IMR-90 (cell line): ENCODE data around the gene PTPRC. TPM values are rescaled to one million over a fixed set of nuclear protein-coding genes. Genes with fewer than 3 reads are reported as not detected.

ENCODE experiments used
- ATAC-seq: fragments of 200-7000 bp; cut with Tn5 transposase; 2 replicates; pipeline ENCODE4 v1.9.1; 2020; ENCODE audit warnings: low read depth, mild to moderate bottlenecking, moderate library complexity
- BruUV-seq: library from RNA; stranded (reverse); fragments of 400-500 nt; replicated peaks from 2 replicates; lab custom pipeline; 2021; lab: Mats Ljungman, UMichigan
- CTCF ChIA-PET: fragments of 300-600 bp; formaldehyde crosslinking; extraction: SDS; loops from one replicate; lab custom pipeline; 2021; ENCODE audit warnings: antibody characterized with exemption; lab: Yijun Ruan, JAX
- POLR2A ChIA-PET: fragments of 300-600 bp; sonication (Branson Sonifier 250); formaldehyde crosslinking; loops from one replicate; lab custom pipeline; 2022; ENCODE audit warnings: antibody characterized with exemption; ENCODE audit not compliant: unreplicated experiment; lab: Charles Lee
- DNase-seq: peaks from one replicate; pipeline ENCODE4 v3.0.0; 2013
- H2AFZ ChIP-seq: replicated peaks from 2 replicates; pipeline ENCODE3; 2013; ENCODE audit warnings: low read length, mild to moderate bottlenecking; ENCODE audit not compliant: poor library complexity
- H2AK5ac ChIP-seq: 2 replicates; pipeline ENCODE4 v1.6.1; 2013; ENCODE audit warnings: low read depth, low read length, inconsistent platforms
- H2AK9ac ChIP-seq: replicated peaks from 2 replicates; pipeline ENCODE3; 2013; ENCODE audit warnings: mild to moderate bottlenecking, low read depth, low read length, moderate library complexity; ENCODE audit not compliant: poor library complexity
- H2BK120ac ChIP-seq: 2 replicates; pipeline ENCODE4 v1.6.1; 2013; ENCODE audit warnings: low read depth, low read length, inconsistent platforms
- H2BK15ac ChIP-seq: 3 replicates; pipeline ENCODE4 v1.6.1; 2013; ENCODE audit warnings: low read depth, low read length, inconsistent platforms
- H2BK20ac ChIP-seq: 2 replicates; pipeline ENCODE4 v1.6.1; 2013; ENCODE audit warnings: low read depth, mild to moderate bottlenecking, inconsistent platforms, low read length, moderate library complexity
- H2BK5ac ChIP-seq: 2 replicates; pipeline ENCODE4 v1.6.1; 2013; ENCODE audit warnings: mild to moderate bottlenecking, low read depth, low read length, inconsistent platforms; ENCODE audit not compliant: poor library complexity, severe bottlenecking
- H3K14ac ChIP-seq: replicated peaks from 2 replicates; pipeline ENCODE4 v1.6.1; 2013; ENCODE audit warnings: low read depth, low read length, inconsistent platforms
- H3K18ac ChIP-seq: 2 replicates; pipeline ENCODE4 v1.6.1; 2013; ENCODE audit warnings: low read depth, low read length, control low read depth
- H3K23ac ChIP-seq: 2 replicates; pipeline ENCODE4 v1.6.1; 2013; ENCODE audit warnings: low read depth, low read length, inconsistent platforms
- H3K27ac ChIP-seq: 2 replicates; pipeline ENCODE4 v1.5.1; 2013; ENCODE audit warnings: mild to moderate bottlenecking, control low read depth, low read length; ENCODE audit not compliant: insufficient read depth
- H3K27me3 ChIP-seq: 2 replicates; pipeline ENCODE4 v1.6.1; 2013; ENCODE audit warnings: low read length; ENCODE audit not compliant: control insufficient read depth, insufficient read depth
- H3K36me3 ChIP-seq: 2 replicates; pipeline ENCODE4 v1.6.1; 2013; ENCODE audit warnings: low read length, mixed read lengths; ENCODE audit not compliant: control insufficient read depth, insufficient read depth
- H3K4ac ChIP-seq: 2 replicates; pipeline ENCODE4 v1.6.1; 2013; ENCODE audit warnings: low read depth, low read length, inconsistent platforms
- H3K4me1 ChIP-seq: 2 replicates; pipeline ENCODE4 v1.6.1; 2013; ENCODE audit warnings: low read length, mixed read lengths; ENCODE audit not compliant: control insufficient read depth, insufficient read depth
- H3K4me2 ChIP-seq: 2 replicates; pipeline ENCODE4 v1.6.1; 2013; ENCODE audit warnings: low read depth, mild to moderate bottlenecking, control low read depth, low read length, moderate library complexity
- H3K4me3 ChIP-seq: 2 replicates; pipeline ENCODE4 v1.5.1; 2013; ENCODE audit warnings: low read depth, mild to moderate bottlenecking, control low read depth, low read length, moderate library complexity; ENCODE audit not compliant: insufficient read depth
- H3K56ac ChIP-seq: 2 replicates; pipeline ENCODE4 v1.6.1; 2013; ENCODE audit warnings: low read length, inconsistent platforms; ENCODE audit not compliant: insufficient read depth; ENCODE audit errors: extremely low read depth
- H3K79me1 ChIP-seq, 2 experiments: 2 replicates each; pipeline ENCODE4 v1.6.1; 2013; ENCODE audit warnings: low read length in 2 of 2, inconsistent platforms in 1 of 2, low read depth in 1 of 2
- H3K9ac ChIP-seq: 2 replicates; pipeline ENCODE4 v1.6.1; 2013; ENCODE audit warnings: low read depth, low read length, control low read depth
- H3K9me1 ChIP-seq: 2 replicates; pipeline ENCODE4 v1.6.1; 2013; ENCODE audit warnings: low read length, inconsistent platforms; ENCODE audit not compliant: insufficient read depth
- H3K9me3 ChIP-seq: 2 replicates; pipeline ENCODE4 v1.6.1; 2013; ENCODE audit warnings: low read length; ENCODE audit not compliant: control insufficient read depth, insufficient read depth
- H4K20me1 ChIP-seq: 2 replicates; pipeline ENCODE4 v1.6.1; 2013; ENCODE audit warnings: low read length, inconsistent platforms; ENCODE audit not compliant: insufficient read depth
- H4K5ac ChIP-seq: 2 replicates; pipeline ENCODE4 v1.6.1; 2013; ENCODE audit warnings: mild to moderate bottlenecking, low read depth, low read length, control low read depth
- H4K8ac ChIP-seq, 2 experiments: 2 replicates each; pipeline ENCODE4 v1.6.1; 2013; ENCODE audit warnings: low read depth in 2 of 2, low read length in 2 of 2, control low read depth in 1 of 2, inconsistent platforms in 1 of 2
- H4K91ac ChIP-seq: 2 replicates; pipeline ENCODE4 v1.6.1; 2013; ENCODE audit warnings: low read depth, low read length, inconsistent platforms; ENCODE audit not compliant: insufficient read depth
- RFX5 ChIP-seq: IDR thresholded peaks from 2 replicates; pipeline ENCODE4 v1.8.0; 2012; ENCODE audit warnings: low read depth, mild to moderate bottlenecking, low read length, moderate library complexity
- WGBS, 2 experiments: methylation state at CpG; one replicate each; pipeline versions ENCODE4 v1.1.5 to v1.1.7; 2013; ENCODE audit warnings: missing lambda C conversion rate in 2 of 2; ENCODE audit not compliant: insufficient read length in 1 of 2; ENCODE audit errors: extremely low coverage in 2 of 2; 5-methylcytosine and 5-hydroxymethylcytosine counted together
- dilution Hi-C: fragments of 300-500 bp; cut with HindIII; formaldehyde crosslinking; loops from one replicate; pipeline ENCODE4 v1.14.3; 2018; ENCODE audit warnings: low sequenced_read_pairs; ENCODE audit not compliant: unreplicated experiment
- in situ Hi-C: fragments of 300-500 bp; cut with MboI; formaldehyde crosslinking; loops from 3 replicates; pipeline ENCODE4 v1.14.3; 2019; ENCODE audit warnings: low sequenced_read_pairs, inconsistent platforms, mixed read lengths
- intact Hi-C: fragments of 100-400 bp; cut with micrococcal nuclease; formaldehyde crosslinking; loops from 2 replicates; pipeline ENCODE4 v1.10.0; 2022
- polyA plus RNA-seq, 3 experiments: library from polyadenylated mRNA; depleted of rRNA; stranded (reverse); fragments of >200 nt; gene quantifications; 2 replicates each; pipeline ENCODE4 v1.2.3, GENCODE V29; 2012; ENCODE audit warnings: low replicate concordance in 1 of 3
- total RNA-seq: library from RNA; depleted of rRNA; stranded (reverse); fragments of >200 nt; gene quantifications from 2 replicates; pipeline ENCODE4 v1.2.3, GENCODE V29; 2012
- TF ChIP-seq, protein P1 (sequence below): fragments of 150-350 bp; IDR thresholded peaks from 2 replicates; pipeline ENCODE4 v1.6.1; 2016; ENCODE audit warnings: low read depth, mild to moderate bottlenecking, low read length, moderate library complexity, borderline replicate concordance

Gene PTPRC
- total and polyA plus RNA-seq, 2 of the 4 experiments (the other 2 are of a cell fraction) = not detected

DNA sequence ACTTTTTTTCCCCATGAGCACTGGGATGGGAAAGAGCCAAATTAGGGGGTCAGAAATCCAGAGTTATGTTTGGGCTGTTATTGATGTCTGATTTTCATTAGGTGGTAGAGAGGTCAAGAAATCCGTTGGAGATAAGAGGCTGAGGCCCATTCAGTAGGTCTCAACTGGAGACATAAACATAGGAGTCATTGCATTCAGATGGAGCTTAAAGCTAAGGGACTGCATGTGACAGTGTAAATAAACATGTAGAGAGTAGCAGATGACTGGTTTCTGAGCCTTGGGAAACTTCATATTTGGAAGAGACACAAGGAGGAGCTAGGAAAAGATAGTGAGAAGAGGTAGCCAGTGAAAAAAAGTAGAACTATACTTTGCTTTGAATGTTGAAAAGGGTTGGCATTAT, 11.7 kb downstream of the PTPRC start:
- no peaks in the 10 kb centered on the region for H3K27me3 ChIP-seq
- ChIA-PET CTCF (interaction anchor here (0.6 kb wide), 1 partner anchor 464 kb away, joined by 5 read pairs; no protein-coding TSS in a partner anchor), POLR2A (no interaction called here)
- no peak overlapping the region for H3K14ac ChIP-seq
- H3K36me3 ChIP-seq = no peaks in the 10 kb centered on the region
- no peak overlapping the region for H3K4ac ChIP-seq
- no peak overlapping the region for H3K18ac ChIP-seq
- dilution Hi-C loops (no loop called here), intact Hi-C loops (no loop called here), in situ Hi-C loops (no loop called here)
- DNase-seq (no peak), ATAC-seq (no peak)
- TF ChIP-seq RFX5 = no peak
- TF ChIP-seq, protein P1, sequence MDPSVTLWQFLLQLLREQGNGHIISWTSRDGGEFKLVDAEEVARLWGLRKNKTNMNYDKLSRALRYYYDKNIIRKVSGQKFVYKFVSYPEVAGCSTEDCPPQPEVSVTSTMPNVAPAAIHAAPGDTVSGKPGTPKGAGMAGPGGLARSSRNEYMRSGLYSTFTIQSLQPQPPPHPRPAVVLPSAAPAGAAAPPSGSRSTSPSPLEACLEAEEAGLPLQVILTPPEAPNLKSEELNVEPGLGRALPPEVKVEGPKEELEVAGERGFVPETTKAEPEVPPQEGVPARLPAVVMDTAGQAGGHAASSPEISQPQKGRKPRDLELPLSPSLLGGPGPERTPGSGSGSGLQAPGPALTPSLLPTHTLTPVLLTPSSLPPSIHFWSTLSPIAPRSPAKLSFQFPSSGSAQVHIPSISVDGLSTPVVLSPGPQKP = no peak
- peaks cover 1% of the 10 kb centered on the region; the same call in 1 of the 2 replicates for H3K4me1 ChIP-seq
- H3K23ac ChIP-seq = no peak overlapping the region
- no peaks in the 10 kb centered on the region for H4K20me1 ChIP-seq
- H2BK20ac ChIP-seq = no peak overlapping the region
- no peak overlapping the region for H3K4me3 ChIP-seq
- no peak overlapping the region for H2BK120ac ChIP-seq
- H2AK5ac ChIP-seq = no peak overlapping the region
- H2BK15ac ChIP-seq = no peak overlapping the region
- no CpG with 5 or more reads among the region's 1 CpG for WGBS, 2 experiments
- no peak overlapping the region for H3K56ac ChIP-seq
- no peak overlapping the region for H4K8ac ChIP-seq
- BruUV-seq = no TSS peak
- no peak overlapping the region for H2AK9ac ChIP-seq
- H4K5ac ChIP-seq = no peak overlapping the region
- no peak overlapping the region for H3K9ac ChIP-seq
- H3K9me1 ChIP-seq = no peaks in the 10 kb centered on the region
- no peak overlapping the region for H3K4me2 ChIP-seq
- no peak overlapping the region for H2AFZ ChIP-seq
- H2BK5ac ChIP-seq = no peak overlapping the region
- no peak overlapping the region for H3K27ac ChIP-seq
- no peaks in the 10 kb centered on the region for H3K9me3 ChIP-seq
- no peaks in the 10 kb centered on the region for H3K79me1 ChIP-seq
- no peak overlapping the region for H4K91ac ChIP-seq
